SK-N-SH treated with all-trans-retinoic acid at 6 μM for 48 hours (cell line): ENCODE measurements around the gene PAMR1.

ENCODE experiments used
- ATAC-seq: fragments of 200-7000 bp; cut with Tn5 transposase; 3 replicates; pipeline ENCODE4 v1.9.1; 2020; ENCODE audit warnings: mild to moderate bottlenecking, moderate library complexity
- ARNTL ChIP-seq: fragments of 450-650 bp; formaldehyde crosslinking; IDR thresholded peaks from 2 replicates; pipeline ENCODE4 v1.5.0; 2020; ENCODE audit warnings: low read depth, mild to moderate bottlenecking, moderate library complexity, borderline replicate concordance
- BACH2 ChIP-seq: fragments of 250-450 bp; sonication (Bioruptor Pico); IDR thresholded peaks from 2 replicates; pipeline ENCODE4 v1.9.0; 2021; ENCODE audit warnings: mild to moderate bottlenecking, borderline replicate concordance
- ESRRG ChIP-seq: fragments of 250-450 bp; sonication (Bioruptor Pico); IDR thresholded peaks from 2 replicates; pipeline ENCODE4 v1.6.1; 2021; ENCODE audit warnings: mild to moderate bottlenecking
- GLIS3 ChIP-seq: fragments of 250-450 bp; sonication (Bioruptor Pico); IDR thresholded peaks from 2 replicates; pipeline ENCODE4 v1.5.0; 2020; ENCODE audit warnings: mild to moderate bottlenecking, moderate library complexity
- ISL1 ChIP-seq: fragments of 250-450 bp; sonication (Bioruptor Pico); IDR thresholded peaks from 2 replicates; pipeline ENCODE4 v2.1.2; 2022; ENCODE audit warnings: mild to moderate bottlenecking, moderate library complexity
- OSR1 ChIP-seq: fragments of 250-450 bp; sonication (Bioruptor Pico); IDR thresholded peaks from 2 replicates; pipeline ENCODE4 v1.8.0; 2022; ENCODE audit warnings: moderate library complexity, mild to moderate bottlenecking, inconsistent platforms
- PPARA ChIP-seq: fragments of 250-450 bp; sonication (Bioruptor Pico); IDR thresholded peaks from 2 replicates; pipeline ENCODE4 v1.5.0; 2020; ENCODE audit warnings: mild to moderate bottlenecking, borderline replicate concordance
- RARB ChIP-seq: fragments of 250-450 bp; sonication (Bioruptor Pico); IDR thresholded peaks from 2 replicates; pipeline ENCODE4 v1.8.0; 2021; ENCODE audit warnings: mild to moderate bottlenecking, moderate library complexity
- SNAI2 ChIP-seq: fragments of 250-450 bp; sonication (Bioruptor Pico); IDR thresholded peaks from 2 replicates; pipeline ENCODE4 v1.5.0; 2020; ENCODE audit warnings: mild to moderate bottlenecking, moderate library complexity
- TCF4 ChIP-seq: fragments of 250-450 bp; sonication (Bioruptor Pico); IDR thresholded peaks from 2 replicates; pipeline ENCODE4 v1.8.0; 2021; ENCODE audit warnings: mild to moderate bottlenecking, moderate library complexity, borderline replicate concordance
- TOX ChIP-seq: fragments of 250-450 bp; sonication (Bioruptor Pico); IDR thresholded peaks from 2 replicates; pipeline ENCODE4 v1.8.0; 2021; ENCODE audit warnings: mild to moderate bottlenecking, moderate library complexity, borderline replicate concordance
- ZC3H10 ChIP-seq: fragments of 250-450 bp; sonication (Bioruptor Pico); IDR thresholded peaks from 2 replicates; pipeline ENCODE4 v1.5.1; 2021; ENCODE audit warnings: mild to moderate bottlenecking, moderate library complexity
- ZFP3 ChIP-seq: fragments of 250-450 bp; sonication (Bioruptor Pico); IDR thresholded peaks from 2 replicates; pipeline ENCODE4 v1.5.0; 2020; ENCODE audit warnings: mild to moderate bottlenecking, moderate library complexity
- ZFP30 ChIP-seq: fragments of 450-650 bp; formaldehyde crosslinking; IDR thresholded peaks from 2 replicates; pipeline ENCODE4 v1.5.0; 2022; ENCODE audit warnings: mild to moderate bottlenecking, moderate library complexity
- ZNF565 ChIP-seq: fragments of 450-650 bp; formaldehyde crosslinking; conservative IDR thresholded peaks from 2 replicates; pipeline ENCODE4 v1.5.0; 2020; ENCODE audit warnings: low read depth, mild to moderate bottlenecking, moderate library complexity
- ZNF70 ChIP-seq: fragments of 450-650 bp; formaldehyde crosslinking; IDR thresholded peaks from 2 replicates; pipeline ENCODE4 v1.5.0; 2020; ENCODE audit warnings: mild to moderate bottlenecking, moderate library complexity
- TF ChIP-seq, protein P1 (sequence below): fragments of 250-450 bp; sonication (Bioruptor Pico); IDR thresholded peaks from 2 replicates; pipeline ENCODE4 v1.8.0; 2021; ENCODE audit warnings: low read depth, mild to moderate bottlenecking, moderate library complexity, borderline replicate concordance
- TF ChIP-seq, protein P2 (sequence below): fragments of 250-450 bp; sonication (Bioruptor Pico); IDR thresholded peaks from 2 replicates; pipeline ENCODE4 v1.5.1; 2020; ENCODE audit warnings: low read depth, mild to moderate bottlenecking, moderate library complexity
- TF ChIP-seq, protein P3 (sequence below): fragments of 250-450 bp; sonication (Bioruptor Pico); IDR thresholded peaks from 2 replicates; pipeline ENCODE4 v1.5.1; 2021; ENCODE audit warnings: mild to moderate bottlenecking, moderate library complexity
- TF ChIP-seq, protein P4 (sequence below): fragments of 250-450 bp; sonication (Bioruptor Pico); IDR thresholded peaks from 2 replicates; pipeline ENCODE4 v1.5.0; 2020; ENCODE audit warnings: mild to moderate bottlenecking, moderate library complexity
- TF ChIP-seq, protein P5 (sequence below): fragments of 250-450 bp; sonication (Bioruptor Pico); IDR thresholded peaks from 2 replicates; pipeline ENCODE4 v1.8.0; 2020; ENCODE audit warnings: mild to moderate bottlenecking, moderate library complexity, borderline replicate concordance

Gene PAMR1

DNA sequence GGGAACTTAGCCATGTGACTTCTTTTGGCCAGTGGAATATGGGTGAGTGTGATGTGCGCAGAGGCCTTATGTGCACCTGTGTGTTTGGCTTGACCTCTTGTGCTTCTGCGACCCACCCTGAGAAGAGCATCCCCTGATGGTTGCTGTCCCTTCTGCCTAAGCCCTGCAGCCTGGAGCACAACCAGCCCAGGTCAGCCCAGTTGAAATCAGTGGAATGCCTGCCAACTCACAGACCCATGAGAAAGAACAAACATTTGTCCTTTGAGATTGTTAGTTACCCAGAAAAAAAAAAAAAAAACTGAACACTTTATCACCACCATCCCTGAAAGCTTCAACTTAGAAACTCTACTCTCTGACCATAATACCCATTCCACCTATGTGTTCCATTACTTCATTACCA is 38.5 kb downstream of the PAMR1 start:
- no peak for ATAC-seq
- TF ChIP-seq TOX = no peak
- no peak for TF ChIP-seq BACH2

DNA sequence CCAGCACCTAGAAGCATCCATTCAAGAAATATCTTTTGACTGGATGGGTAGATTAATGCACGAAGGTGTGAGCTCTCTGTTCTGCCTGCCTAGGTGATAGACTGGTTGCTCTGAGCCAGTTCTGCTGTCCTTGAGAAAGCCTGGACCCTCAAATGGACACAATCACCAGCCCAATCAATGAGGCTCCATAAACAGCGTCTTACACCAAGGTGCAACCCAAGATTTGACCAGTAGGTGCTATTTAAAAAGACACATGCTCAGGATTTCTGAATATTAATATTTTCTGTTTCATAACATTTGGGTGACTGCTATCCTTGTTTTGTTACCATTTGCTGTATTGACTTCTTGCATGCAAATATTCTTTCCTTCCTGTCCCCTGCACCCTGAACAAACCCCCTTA is 39.0 kb downstream of the PAMR1 start:
- ATAC-seq = no peak

DNA sequence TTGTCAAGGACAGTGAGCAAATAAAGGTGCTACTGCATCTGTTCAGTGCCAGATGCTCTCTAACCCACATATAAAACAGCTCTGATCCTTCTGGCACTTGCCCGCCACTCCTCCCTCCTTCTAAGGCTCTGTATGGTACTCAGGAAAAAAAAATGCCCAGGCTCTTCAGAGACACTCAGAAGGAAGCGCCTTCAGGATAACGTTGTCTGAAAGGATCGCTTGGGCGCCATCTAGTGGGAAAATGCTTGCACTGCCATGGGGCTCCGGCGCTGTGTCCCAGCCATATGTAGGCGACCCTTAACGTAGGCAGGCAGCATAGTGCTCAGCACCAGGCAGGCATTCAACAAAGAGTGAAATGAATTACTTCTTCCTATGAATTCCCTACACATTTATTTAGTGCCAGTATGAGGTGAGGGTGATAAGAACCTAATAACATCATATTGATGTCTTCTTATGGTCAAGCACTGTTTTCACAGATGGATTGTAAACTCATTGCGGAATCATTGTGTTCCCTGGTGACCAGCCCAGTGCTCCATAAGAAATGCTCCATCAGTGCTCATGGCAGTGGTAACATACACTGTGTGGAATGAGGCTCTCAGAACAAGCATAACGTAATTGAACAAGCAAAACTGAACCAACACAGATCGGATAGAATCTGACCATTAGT is 39.6 kb downstream of the PAMR1 start:
- no peak for TF ChIP-seq ISL1 (CRISPR knock-in tag)
- TF ChIP-seq, protein P1, sequence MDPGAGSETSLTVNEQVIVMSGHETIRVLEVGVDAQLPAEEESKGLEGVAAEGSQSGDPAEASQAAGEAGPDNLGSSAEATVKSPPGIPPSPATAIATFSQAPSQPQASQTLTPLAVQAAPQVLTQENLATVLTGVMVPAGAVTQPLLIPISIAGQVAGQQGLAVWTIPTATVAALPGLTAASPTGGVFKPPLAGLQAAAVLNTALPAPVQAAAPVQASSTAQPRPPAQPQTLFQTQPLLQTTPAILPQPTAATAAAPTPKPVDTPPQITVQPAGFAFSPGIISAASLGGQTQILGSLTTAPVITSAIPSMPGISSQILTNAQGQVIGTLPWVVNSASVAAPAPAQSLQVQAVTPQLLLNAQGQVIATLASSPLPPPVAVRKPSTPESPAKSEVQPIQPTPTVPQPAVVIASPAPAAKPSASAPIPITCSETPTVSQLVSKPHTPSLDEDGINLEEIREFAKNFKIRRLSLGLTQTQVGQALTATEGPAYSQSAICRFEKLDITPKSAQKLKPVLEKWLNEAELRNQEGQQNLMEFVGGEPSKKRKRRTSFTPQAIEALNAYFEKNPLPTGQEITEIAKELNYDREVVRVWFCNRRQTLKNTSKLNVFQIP (CRISPR knock-in tag) = no peak
- TF ChIP-seq, protein P2, sequence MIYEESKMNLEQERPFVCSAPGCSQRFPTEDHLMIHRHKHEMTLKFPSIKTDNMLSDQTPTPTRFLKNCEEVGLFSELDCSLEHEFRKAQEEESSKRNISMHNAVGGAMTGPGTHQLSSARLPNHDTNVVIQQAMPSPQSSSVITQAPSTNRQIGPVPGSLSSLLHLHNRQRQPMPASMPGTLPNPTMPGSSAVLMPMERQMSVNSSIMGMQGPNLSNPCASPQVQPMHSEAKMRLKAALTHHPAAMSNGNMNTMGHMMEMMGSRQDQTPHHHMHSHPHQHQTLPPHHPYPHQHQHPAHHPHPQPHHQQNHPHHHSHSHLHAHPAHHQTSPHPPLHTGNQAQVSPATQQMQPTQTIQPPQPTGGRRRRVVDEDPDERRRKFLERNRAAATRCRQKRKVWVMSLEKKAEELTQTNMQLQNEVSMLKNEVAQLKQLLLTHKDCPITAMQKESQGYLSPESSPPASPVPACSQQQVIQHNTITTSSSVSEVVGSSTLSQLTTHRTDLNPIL = no peak
- peak; percentile 95 for ATAC-seq

More for the DNA sequence above, 39.0 kb downstream of the PAMR1 start:
- TF ChIP-seq ZNF70 (no peak), ISL1 (CRISPR knock-in tag) (no peak), ZFP30 (no peak), ZFP3 (CRISPR knock-in tag) (no peak), ZC3H10 (CRISPR knock-in tag) (no peak), OSR1 (CRISPR knock-in tag) (no peak), RARB (CRISPR knock-in tag) (no peak), TCF4 (no peak), BACH2 (no peak), ZNF565 (no peak), PPARA (CRISPR knock-in tag) (no peak), ARNTL (CRISPR knock-in tag) (no peak), GLIS3 (CRISPR knock-in tag) (no peak), SNAI2 (no peak), ESRRG (CRISPR knock-in tag) (no peak)
- TF ChIP-seq, protein P3, sequence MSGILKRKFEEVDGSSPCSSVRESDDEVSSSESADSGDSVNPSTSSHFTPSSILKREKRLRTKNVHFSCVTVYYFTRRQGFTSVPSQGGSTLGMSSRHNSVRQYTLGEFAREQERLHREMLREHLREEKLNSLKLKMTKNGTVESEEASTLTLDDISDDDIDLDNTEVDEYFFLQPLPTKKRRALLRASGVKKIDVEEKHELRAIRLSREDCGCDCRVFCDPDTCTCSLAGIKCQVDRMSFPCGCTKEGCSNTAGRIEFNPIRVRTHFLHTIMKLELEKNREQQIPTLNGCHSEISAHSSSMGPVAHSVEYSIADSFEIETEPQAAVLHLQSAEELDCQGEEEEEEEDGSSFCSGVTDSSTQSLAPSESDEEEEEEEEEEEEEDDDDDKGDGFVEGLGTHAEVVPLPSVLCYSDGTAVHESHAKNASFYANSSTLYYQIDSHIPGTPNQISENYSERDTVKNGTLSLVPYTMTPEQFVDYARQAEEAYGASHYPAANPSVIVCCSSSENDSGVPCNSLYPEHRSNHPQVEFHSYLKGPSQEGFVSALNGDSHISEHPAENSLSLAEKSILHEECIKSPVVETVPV (CRISPR knock-in tag) = no peak
- TF ChIP-seq, protein P4, sequence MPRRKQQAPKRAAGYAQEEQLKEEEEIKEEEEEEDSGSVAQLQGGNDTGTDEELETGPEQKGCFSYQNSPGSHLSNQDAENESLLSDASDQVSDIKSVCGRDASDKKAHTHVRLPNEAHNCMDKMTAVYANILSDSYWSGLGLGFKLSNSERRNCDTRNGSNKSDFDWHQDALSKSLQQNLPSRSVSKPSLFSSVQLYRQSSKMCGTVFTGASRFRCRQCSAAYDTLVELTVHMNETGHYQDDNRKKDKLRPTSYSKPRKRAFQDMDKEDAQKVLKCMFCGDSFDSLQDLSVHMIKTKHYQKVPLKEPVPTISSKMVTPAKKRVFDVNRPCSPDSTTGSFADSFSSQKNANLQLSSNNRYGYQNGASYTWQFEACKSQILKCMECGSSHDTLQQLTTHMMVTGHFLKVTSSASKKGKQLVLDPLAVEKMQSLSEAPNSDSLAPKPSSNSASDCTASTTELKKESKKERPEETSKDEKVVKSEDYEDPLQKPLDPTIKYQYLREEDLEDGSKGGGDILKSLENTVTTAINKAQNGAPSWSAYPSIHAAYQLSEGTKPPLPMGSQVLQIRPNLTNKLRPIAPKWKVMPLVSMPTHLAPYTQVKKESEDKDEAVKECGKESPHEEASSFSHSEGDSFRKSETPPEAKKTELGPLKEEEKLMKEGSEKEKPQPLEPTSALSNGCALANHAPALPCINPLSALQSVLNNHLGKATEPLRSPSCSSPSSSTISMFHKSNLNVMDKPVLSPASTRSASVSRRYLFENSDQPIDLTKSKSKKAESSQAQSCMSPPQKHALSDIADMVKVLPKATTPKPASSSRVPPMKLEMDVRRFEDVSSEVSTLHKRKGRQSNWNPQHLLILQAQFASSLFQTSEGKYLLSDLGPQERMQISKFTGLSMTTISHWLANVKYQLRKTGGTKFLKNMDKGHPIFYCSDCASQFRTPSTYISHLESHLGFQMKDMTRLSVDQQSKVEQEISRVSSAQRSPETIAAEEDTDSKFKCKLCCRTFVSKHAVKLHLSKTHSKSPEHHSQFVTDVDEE = no peak
- TF ChIP-seq, protein P1 (CRISPR knock-in tag) = no peak
- TF ChIP-seq, protein P2 = no peak
- TF ChIP-seq, protein P5, sequence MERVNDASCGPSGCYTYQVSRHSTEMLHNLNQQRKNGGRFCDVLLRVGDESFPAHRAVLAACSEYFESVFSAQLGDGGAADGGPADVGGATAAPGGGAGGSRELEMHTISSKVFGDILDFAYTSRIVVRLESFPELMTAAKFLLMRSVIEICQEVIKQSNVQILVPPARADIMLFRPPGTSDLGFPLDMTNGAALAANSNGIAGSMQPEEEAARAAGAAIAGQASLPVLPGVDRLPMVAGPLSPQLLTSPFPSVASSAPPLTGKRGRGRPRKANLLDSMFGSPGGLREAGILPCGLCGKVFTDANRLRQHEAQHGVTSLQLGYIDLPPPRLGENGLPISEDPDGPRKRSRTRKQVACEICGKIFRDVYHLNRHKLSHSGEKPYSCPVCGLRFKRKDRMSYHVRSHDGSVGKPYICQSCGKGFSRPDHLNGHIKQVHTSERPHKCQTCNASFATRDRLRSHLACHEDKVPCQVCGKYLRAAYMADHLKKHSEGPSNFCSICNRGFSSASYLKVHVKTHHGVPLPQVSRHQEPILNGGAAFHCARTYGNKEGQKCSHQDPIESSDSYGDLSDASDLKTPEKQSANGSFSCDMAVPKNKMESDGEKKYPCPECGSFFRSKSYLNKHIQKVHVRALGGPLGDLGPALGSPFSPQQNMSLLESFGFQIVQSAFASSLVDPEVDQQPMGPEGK (CRISPR knock-in tag) = no peak
